Ovary (tissue), 9 donors: ENCODE results near the gene MAP2K2. TPM values are rescaled to one million over a fixed set of nuclear protein-coding genes. Genes with fewer than 3 reads are reported as not detected.

Source experiments
- DNase-seq, 5 donors: peaks; one replicate each; pipeline ENCODE4 v3.0.0-alpha.2; 2019 to 2020
- H3K27ac ChIP-seq, 2 donors: fragments of 200-600 bp; one replicate each; pipeline versions ENCODE4 v1.5.1 to v1.8.0; 2019 to 2022
- H3K27me3 ChIP-seq: fragments of 200-600 bp; one replicate; pipeline ENCODE4 v1.8.0; 2022
- H3K36me3 ChIP-seq: fragments of 200-600 bp; sonication (generic); one replicate; pipeline ENCODE4 v1.5.1; 2019
- H3K4me1 ChIP-seq: one replicate; pipeline ENCODE4 v1.8.1; 2013; ENCODE audit warnings: mild to moderate bottlenecking, moderate library complexity; ENCODE audit not compliant: insufficient read depth
- H3K4me3 ChIP-seq: fragments of 200-600 bp; sonication (generic); one replicate; pipeline ENCODE4 v1.5.1; 2017
- H3K9me3 ChIP-seq, 2 donors: fragments of 200-600 bp in 1 of 2; sonication (generic) in 1 of 2; one replicate each; pipeline versions ENCODE4 v1.5.1 to v1.8.1; 2013 to 2019; ENCODE audit warnings: mild to moderate bottlenecking in 1 of 2, moderate library complexity in 1 of 2
- EP300 ChIP-seq: sonication (generic); formaldehyde crosslinking; IDR thresholded peaks from one replicate; pipeline ENCODE4 v1.6.1; 2017; ENCODE audit warnings: antibody characterized with exemption
- POLR2A ChIP-seq: fragments of 450-650 bp; IDR thresholded peaks from one replicate; pipeline ENCODE4 v1.6.1; 2017; ENCODE audit warnings: antibody characterized with exemption, mild to moderate bottlenecking, moderate library complexity
- WGBS, 3 donors: extraction: QIAGEN DNeasy Blood & Tissue Kit in 1 of 3; methylation state at CpG; one replicate each; pipeline versions ENCODE4 v1.1.5 to v1.1.7; 2013 to 2017; 5-methylcytosine and 5-hydroxymethylcytosine counted together
- intact Hi-C, 4 donors: fragments of 100-400 bp; cut with DNase I; formaldehyde crosslinking; loops; one replicate each; pipeline versions ENCODE4 v1.11.0 to v1.15.1; 2022 to 2023
- polyA plus RNA-seq, 2 donors: library from polyadenylated mRNA; stranded (reverse); fragments of 200-250 nt in 1 of 2; fragments of 350-450 nt in 1 of 2; fragmentation: Illumina TruSeq in 1 of 2; extraction: RNeasy Lipid Tissue Mini Kit (QIAGEN cat#74804) in 1 of 2; gene quantifications; one replicate each; pipeline ENCODE4 v1.2.3, GENCODE V29; 2013 to 2014
- small RNA-seq: library from RNA; depleted of rRNA; stranded (forward); fragments of <200 nt; gene quantifications from one replicate; pipeline ENCODE3, GENCODE V24; 2016
- total RNA-seq, 7 donors: library from RNA; depleted of rRNA in 2 of 7; stranded (reverse); fragments of >200 nt in 2 of 7; fragmentation: NEBNext Ultra II Directional in 3 of 7; extraction: Animal tissue kit (Norgen Biotek cat#: 25700) in 3 of 7; gene quantifications; one replicate each; pipeline versions ENCODE4 v1.1.0 to v1.2.4, GENCODE V29; 2016 to 2023
- TF ChIP-seq, protein P1 (sequence below), 3 donors: fragments of 450-650 bp in 2 of 3; fragments of 200-600 bp in 1 of 3; IDR thresholded peaks; one replicate each; pipeline versions ENCODE4 v1.5.1 to v1.8.0; 2016 to 2022; ENCODE audit warnings: antibody characterized with exemption in 3 of 3, mild to moderate bottlenecking in 1 of 3
- donor health status: DM: no; HTN: no; CAD: no; lungs with moderate emphysema.
- donor health status: DM: no; HTN: no; CAD: no.
- donor health status: Bipolar disorder and iron deficiency.
- donor health status: DM: yes; HTN: yes; CAD: no.
- donor health status: DM: no; HTN: no; CAD: no.
- donor health status: DM: yes; HTN: yes; CAD: no.

Gene MAP2K2
- total and polyA plus RNA-seq, 9 donors = 39.9 to 136 (median 116) TPM

DNA sequence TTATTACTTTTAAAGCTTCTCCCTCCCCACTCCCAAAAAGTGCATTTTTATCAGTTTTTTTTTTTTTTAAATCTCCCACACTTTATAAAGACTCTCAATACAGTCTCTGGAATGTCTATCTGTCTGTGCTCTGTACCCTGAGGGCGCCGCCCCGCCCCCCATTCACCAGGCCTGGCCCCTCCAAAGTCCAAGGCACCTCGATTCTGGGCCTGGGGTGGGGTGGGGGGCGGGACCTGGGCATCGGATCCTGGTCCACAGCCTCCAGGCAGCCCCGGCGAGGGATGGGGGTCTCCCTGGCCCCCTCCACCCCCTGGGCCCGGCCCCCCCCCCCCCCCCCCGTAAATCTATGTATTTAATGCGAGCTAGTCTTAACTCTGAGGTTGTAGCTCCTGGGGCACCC, 80.5 kb downstream of the MAP2K2 start:
- Histone ChIP-seq H3K4me3 (no peak overlapping the region), H3K9me3 (no peaks in the 10 kb centered on the region), H3K27ac (no peak overlapping the region), H3K4me1 (peaks cover 4% of the 10 kb centered on the region), H3K36me3 (no peaks in the 10 kb centered on the region), H3K27me3 (no peaks in the 10 kb centered on the region)
- WGBS, 3 donors = 68 to 76% (median 75%) methylated on average over 11 of the region's 11 CpGs
- TF ChIP-seq, protein P1, sequence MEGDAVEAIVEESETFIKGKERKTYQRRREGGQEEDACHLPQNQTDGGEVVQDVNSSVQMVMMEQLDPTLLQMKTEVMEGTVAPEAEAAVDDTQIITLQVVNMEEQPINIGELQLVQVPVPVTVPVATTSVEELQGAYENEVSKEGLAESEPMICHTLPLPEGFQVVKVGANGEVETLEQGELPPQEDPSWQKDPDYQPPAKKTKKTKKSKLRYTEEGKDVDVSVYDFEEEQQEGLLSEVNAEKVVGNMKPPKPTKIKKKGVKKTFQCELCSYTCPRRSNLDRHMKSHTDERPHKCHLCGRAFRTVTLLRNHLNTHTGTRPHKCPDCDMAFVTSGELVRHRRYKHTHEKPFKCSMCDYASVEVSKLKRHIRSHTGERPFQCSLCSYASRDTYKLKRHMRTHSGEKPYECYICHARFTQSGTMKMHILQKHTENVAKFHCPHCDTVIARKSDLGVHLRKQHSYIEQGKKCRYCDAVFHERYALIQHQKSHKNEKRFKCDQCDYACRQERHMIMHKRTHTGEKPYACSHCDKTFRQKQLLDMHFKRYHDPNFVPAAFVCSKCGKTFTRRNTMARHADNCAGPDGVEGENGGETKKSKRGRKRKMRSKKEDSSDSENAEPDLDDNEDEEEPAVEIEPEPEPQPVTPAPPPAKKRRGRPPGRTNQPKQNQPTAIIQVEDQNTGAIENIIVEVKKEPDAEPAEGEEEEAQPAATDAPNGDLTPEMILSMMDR (IDR thresholded peaks at IDR 0.05) = no peak
- TF ChIP-seq EP300 = no peak
- TF ChIP-seq POLR2A = no peak
- peak in 1 of 5 donors; percentile 18 for DNase-seq
- intact Hi-C loops = no loop called here

DNA sequence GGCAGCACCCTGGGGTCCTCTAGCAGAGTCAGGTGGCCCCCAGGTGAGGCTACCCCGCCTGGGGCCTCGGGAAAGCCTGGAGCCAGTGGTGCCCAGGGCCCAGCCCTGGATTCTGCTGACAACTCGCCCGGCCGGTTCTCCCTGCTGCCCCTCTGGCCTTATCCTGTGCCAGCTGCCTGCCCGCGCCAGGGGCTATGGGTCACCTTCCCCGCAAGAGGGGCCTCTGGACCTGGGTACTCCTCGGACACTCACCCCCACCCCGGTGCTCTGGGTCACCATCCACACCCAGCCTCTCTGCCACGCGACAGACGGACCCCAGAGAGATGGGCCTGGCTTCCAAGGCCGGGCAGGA, 81.2 kb downstream of the MAP2K2 start:
- no peaks in the 10 kb centered on the region for H3K27me3 ChIP-seq
- intact Hi-C loops = no loop called here
- H3K4me3 ChIP-seq = no peak overlapping the region
- no peaks in the 10 kb centered on the region for H3K9me3 ChIP-seq
- TF ChIP-seq EP300 (no peak), POLR2A (no peak)
- TF ChIP-seq, protein P1 (IDR thresholded peaks at IDR 0.05) = no peak
- no peak for DNase-seq
- H3K36me3 ChIP-seq = no peaks in the 10 kb centered on the region
- WGBS, 3 donors = 75 to 83% (median 76%) methylated on average over 14 of the region's 14 CpGs
- peaks cover 4% of the 10 kb centered on the region for H3K4me1 ChIP-seq
- no peak overlapping the region for H3K27ac ChIP-seq

GRCh38 chr19:4042064-4042730, 81.7 kb downstream of the MAP2K2 start:
- Histone ChIP-seq H3K36me3 (no peaks in the 10 kb centered on the region), H3K27me3 (no peaks in the 10 kb centered on the region), H3K27ac (no peak overlapping the region), H3K9me3 (no peaks in the 10 kb centered on the region), H3K4me1 (peaks cover 7% of the 10 kb centered on the region), H3K4me3 (no peak overlapping the region)
- no peak for DNase-seq
- TF ChIP-seq EP300 = no peak
- no peak for TF ChIP-seq POLR2A
- TF ChIP-seq, protein P1 (IDR thresholded peaks at IDR 0.05) = no peak
- intact Hi-C loops = no loop called here
- 82 to 85% (median 83%) methylated on average over 9 to 14 of the region's 14 CpGs for WGBS, 3 donors

Small RNA genes lying within 50 kb of the gene (small RNA-seq; reads per million reads assigned to genes)
- not detected for gene RF00017

Other genes starting within 250 kb of the MAP2K2 start
- gene ATCAY, start 243.4 kb downstream of the MAP2K2 start, total RNA-seq = under 1 TPM in 1 of 7 donors, not detected in 6; 0.31 TPM
- gene ATCAY, start 243.4 kb downstream of the MAP2K2 start, polyA plus RNA-seq = not detected
- gene NMRK2, start 191.1 kb downstream of the MAP2K2 start, total RNA-seq = under 1 TPM in 3 of 7 donors, not detected in 4; 0.26 to 0.40 (median 0.40) TPM
- under 1 TPM in 1 of 2 donors, not detected in 1; 0.93 TPM for gene NMRK2, start 191.1 kb downstream of the MAP2K2 start, polyA plus RNA-seq
- gene DAPK3, start 153.0 kb downstream of the MAP2K2 start, total RNA-seq = 100 to 1,000 TPM in 1 of 7 donors, 10 to 100 TPM in 6; 46.3 to 101 (median 57.0) TPM
- 10 to 100 TPM in 1 of 2 donors, 1 to 10 TPM in 1; 8.3 to 66.5 TPM for gene DAPK3, start 153.0 kb downstream of the MAP2K2 start, polyA plus RNA-seq
- gene EEF2, start 138.7 kb downstream of the MAP2K2 start, total RNA-seq = 1,000 to 10,000 TPM; 1,491 to 4,634 (median 4,119) TPM
- 1,000 to 10,000 TPM; 2,682 to 3,932 TPM for gene EEF2, start 138.7 kb downstream of the MAP2K2 start, polyA plus RNA-seq
- 10 to 100 TPM; 11.6 to 29.7 (median 23.6) TPM for gene PIAS4, start 116.4 kb downstream of the MAP2K2 start, total RNA-seq
- gene PIAS4, start 116.4 kb downstream of the MAP2K2 start, polyA plus RNA-seq = 10 to 100 TPM in 1 of 2 donors, 1 to 10 TPM in 1; 5.2 to 18.9 TPM
- 10 to 100 TPM; 25.0 to 56.4 (median 38.7) TPM for gene ZBTB7A, start 57.2 kb downstream of the MAP2K2 start, total RNA-seq
- 10 to 100 TPM in 1 of 2 donors, 1 to 10 TPM in 1; 9.1 to 16.8 TPM for gene ZBTB7A, start 57.2 kb downstream of the MAP2K2 start, polyA plus RNA-seq
- 1 to 10 TPM in 1 of 7 donors, not detected in 6; 2.7 TPM for gene CREB3L3, start 29.5 kb upstream of the MAP2K2 start, total RNA-seq
- gene CREB3L3, start 29.5 kb upstream of the MAP2K2 start, polyA plus RNA-seq = 1 to 10 TPM in 1 of 2 donors, under 1 TPM in 1; 0.22 to 1.0 TPM
- gene SIRT6, start 58.4 kb upstream of the MAP2K2 start, total RNA-seq = 10 to 100 TPM; 11.1 to 19.9 (median 16.5) TPM
- gene SIRT6, start 58.4 kb upstream of the MAP2K2 start, polyA plus RNA-seq = 10 to 100 TPM in 1 of 2 donors, under 1 TPM in 1; 0.32 to 16.9 TPM
- 1 to 10 TPM in 6 of 7 donors, under 1 TPM in 1; 0.81 to 1.3 (median 1.2) TPM for gene ANKRD24, start 58.6 kb upstream of the MAP2K2 start, total RNA-seq
- 1 to 10 TPM in 1 of 2 donors, under 1 TPM in 1; 0.45 to 1.3 TPM for gene ANKRD24, start 58.6 kb upstream of the MAP2K2 start, polyA plus RNA-seq
- gene EBI3, start 105.4 kb upstream of the MAP2K2 start, total RNA-seq = 1 to 10 TPM in 5 of 7 donors, under 1 TPM in 1, not detected in 1; 0.58 to 6.6 (median 2.0) TPM
- 1 to 10 TPM in 1 of 2 donors, under 1 TPM in 1; 0.90 to 1.1 TPM for gene EBI3, start 105.4 kb upstream of the MAP2K2 start, polyA plus RNA-seq
- 10 to 100 TPM; 18.4 to 27.5 (median 21.5) TPM for gene YJU2, start 123.0 kb upstream of the MAP2K2 start, total RNA-seq
- 10 to 100 TPM; 20.7 to 33.1 TPM for gene YJU2, start 123.0 kb upstream of the MAP2K2 start, polyA plus RNA-seq
- under 1 TPM in 2 of 7 donors, not detected in 5; 0.24 to 0.48 TPM for gene SHD, start 155.1 kb upstream of the MAP2K2 start, total RNA-seq
- gene SHD, start 155.1 kb upstream of the MAP2K2 start, polyA plus RNA-seq = under 1 TPM in 1 of 2 donors, not detected in 1; 0.86 TPM
- under 1 TPM in 1 of 7 donors, not detected in 6; 0.36 TPM for gene TMIGD2, start 178.3 kb upstream of the MAP2K2 start, total RNA-seq
- under 1 TPM in 1 of 2 donors, not detected in 1; 0.29 TPM for gene TMIGD2, start 178.3 kb upstream of the MAP2K2 start, polyA plus RNA-seq
- under 1 TPM in 2 of 7 donors, not detected in 5; 0.11 to 0.18 TPM for gene FSD1, start 180.5 kb upstream of the MAP2K2 start, total RNA-seq
- gene FSD1, start 180.5 kb upstream of the MAP2K2 start, polyA plus RNA-seq = under 1 TPM in 1 of 2 donors, not detected in 1; 0.48 TPM
- gene STAP2, start 214.7 kb upstream of the MAP2K2 start, total RNA-seq = 10 to 100 TPM; 10.3 to 32.5 (median 17.5) TPM
- 10 to 100 TPM in 1 of 2 donors, 1 to 10 TPM in 1; 9.7 to 18.8 TPM for gene STAP2, start 214.7 kb upstream of the MAP2K2 start, polyA plus RNA-seq
- gene MPND, start 219.4 kb upstream of the MAP2K2 start, total RNA-seq = 10 to 100 TPM in 5 of 7 donors, 1 to 10 TPM in 2; 5.2 to 31.1 (median 20.3) TPM
- gene MPND, start 219.4 kb upstream of the MAP2K2 start, polyA plus RNA-seq = 10 to 100 TPM in 1 of 2 donors, 1 to 10 TPM in 1; 2.4 to 14.5 TPM